Measurements from ENCODE around the gene SDHA. TPM values are rescaled to one million over a fixed set of nuclear protein-coding genes. Genes with fewer than 3 reads are reported as not detected.

The SDHA gene
- total and polyA plus RNA-seq, 2 of the 8 experiments (the other 6 are each of a cell fraction or from before 2014, with no cell fraction given) = 59.7 to 87.3 TPM

GRCh38 chr5:174291-174600 lies 43.9 kb upstream of the SDHA start:
- H3K9ac ChIP-seq (replicated peaks in 1 of 4; ENCODE audit: extremely low read depth in 1 of 4, low read depth in 3 of 4, low read length in 3 of 4) = no peak overlapping the region
- H3K14ac ChIP-seq (ENCODE audit: insufficient read length) = no peak overlapping the region
- H3K27ac ChIP-seq (ENCODE audit: low read depth, low read length) = no peak overlapping the region
- H2BK5ac ChIP-seq (ENCODE audit: low read depth, low read length) = no peak overlapping the region
- no peak overlapping the region for H3K18ac ChIP-seq (ENCODE audit: extremely low read depth, low read length)
- CTCF ChIA-PET (ENCODE audit: partially characterized antibody) = interaction anchor here (1.0 kb wide), 1 partner anchor 15 kb away, joined by 5 read pairs; no protein-coding TSS in a partner anchor
- H2AFZ ChIP-seq (ENCODE audit: low read length) = no peak overlapping the region
- FAIRE-seq = no peak
- H3K23ac ChIP-seq (ENCODE audit: insufficient read length) = no peak overlapping the region
- H3K4me1 ChIP-seq (replicated peaks in 1 of 4; ENCODE audit: control insufficient read depth in 3 of 4, insufficient read depth in 4 of 4, low read length in 3 of 4) = no peaks in the 10 kb centered on the region
- peaks cover 0 to 23% (median 13%) of the 10 kb centered on the region in 4 experiments; a peak in 6 of 8 replicates for H3K36me3 ChIP-seq (ENCODE audit: control insufficient read depth in 2 of 4, insufficient read depth in 4 of 4, low read length in 3 of 4)
- no peaks in the 10 kb centered on the region for H3K23me2 ChIP-seq (ENCODE audit: low read depth, low read length)
- H4K8ac ChIP-seq (ENCODE audit: extremely low read depth, insufficient read depth, low read length) = no peak overlapping the region
- H2AK5ac ChIP-seq (ENCODE audit: low read depth, low read length) = no peak overlapping the region
- H3K79me1 ChIP-seq (ENCODE audit: low read depth, low read length) = no peaks in the 10 kb centered on the region
- H4K91ac ChIP-seq (replicated peaks; ENCODE audit: insufficient read length, low read length) = no peak overlapping the region
- H3K56ac ChIP-seq (replicated peaks; ENCODE audit: insufficient read length, low read depth, low read length) = no peak overlapping the region
- H4K20me1 ChIP-seq (replicated peaks in 1 of 2; ENCODE audit: control insufficient read depth in 1 of 2, insufficient read depth in 2 of 2, low read length in 2 of 2) = peaks cover 2 to 10% of the 10 kb centered on the region in 2 experiments
- H3K4ac ChIP-seq (replicated peaks; ENCODE audit: insufficient read length, low read depth, low read length) = no peak overlapping the region
- H3K4me3 ChIP-seq (ENCODE audit: extremely low read depth in 1 of 4, insufficient read depth in 2 of 4, low read depth in 3 of 4, low read length in 4 of 4) = no peak overlapping the region
- H3K4me2 ChIP-seq (ENCODE audit: insufficient read depth in 1 of 2, low read depth in 2 of 2, low read length in 2 of 2) = no peak overlapping the region
- H4K5ac ChIP-seq (ENCODE audit: insufficient read length, low read depth, low read length) = no peak overlapping the region
- POLR2A ChIA-PET (ENCODE audit: partially characterized antibody) = no interaction called here
- no peak for TF ChIP-seq GABPA (IDR thresholded peaks at IDR 0.05; ENCODE audit: borderline replicate concordance, insufficient read depth, low read length)
- no peak for TF ChIP-seq NRF1 (IDR thresholded peaks at IDR 0.05; ENCODE audit: low read depth, low read length)
- no peak for TF ChIP-seq TAF1 (IDR thresholded peaks at IDR 0.05; ENCODE audit: low read depth, low read length)
- TF ChIP-seq EZH2 (IDR thresholded peaks at IDR 0.05; ENCODE audit: low read depth, low read length, severe bottlenecking) = no peak
- no peak for TF ChIP-seq KDM5A (IDR thresholded peaks at IDR 0.05; ENCODE audit: low read length)
- TF ChIP-seq TCF12 (IDR thresholded peaks at IDR 0.05; ENCODE audit: low read depth, low read length) = no peak
- TF ChIP-seq SP2 (IDR thresholded peaks at IDR 0.05; ENCODE audit: low read length) = no peak
- TF ChIP-seq ASH2L (IDR thresholded peaks at IDR 0.05; ENCODE audit: low read length) = no peak
- no peak overlapping the region for H2BK20ac ChIP-seq (ENCODE audit: low read length)
- H3K27me3 ChIP-seq (replicated peaks in 1 of 4; ENCODE audit: control insufficient read depth in 3 of 4, extremely low read depth in 1 of 4, insufficient read depth in 3 of 4, low read length in 3 of 4) = no peaks in the 10 kb centered on the region; a peak in 1 of 7 replicates
- H3K79me2 ChIP-seq (ENCODE audit: control insufficient read depth in 1 of 2, insufficient read depth in 2 of 2, low read length in 2 of 2) = no peaks in the 10 kb centered on the region
- H2BK120ac ChIP-seq (replicated peaks; ENCODE audit: low read depth, low read length) = no peak overlapping the region
- H2BK15ac ChIP-seq (ENCODE audit: low read length) = no peak overlapping the region
- no peak overlapping the region for H2BK12ac ChIP-seq (ENCODE audit: low read depth, low read length)
- no peaks in the 10 kb centered on the region for H3K9me3 ChIP-seq (ENCODE audit: insufficient read depth in 2 of 2, low read depth in 1 of 2, low read length in 1 of 2)
- no peak for DNase-seq (ENCODE audit: low read depth in 1 of 2, low spot score in 2 of 2)
- WGBS, 2 experiments (ENCODE audit: extremely low coverage in 1 of 2, insufficient coverage in 1 of 2, insufficient read length in 1 of 2, insufficient replicate concordance in 2 of 2, low coverage in 1 of 2, low lambda C conversion rate in 2 of 2, missing lambda C conversion rate in 1 of 2) = 73% methylated on average over 1 of the region's 5 CpGs; no CpG with 5 or more reads in 1 of the 2 experiments
